IMR-90 (cell line): ENCODE measurements around the gene KCNH5. TPM values are rescaled to one million over a fixed set of nuclear protein-coding genes. Genes with fewer than 3 reads are reported as not detected.

Experiments
- ATAC-seq: fragments of 200-7000 bp; cut with Tn5 transposase; 2 replicates; pipeline ENCODE4 v1.9.1; 2020; ENCODE audit warnings: low read depth, mild to moderate bottlenecking, moderate library complexity
- BruUV-seq: library from RNA; stranded (reverse); fragments of 400-500 nt; replicated peaks from 2 replicates; lab custom pipeline; 2021; lab: Mats Ljungman, UMichigan
- CTCF ChIA-PET: fragments of 300-600 bp; formaldehyde crosslinking; extraction: SDS; loops from one replicate; lab custom pipeline; 2021; ENCODE audit warnings: antibody characterized with exemption; lab: Yijun Ruan, JAX
- POLR2A ChIA-PET: fragments of 300-600 bp; sonication (Branson Sonifier 250); formaldehyde crosslinking; loops from one replicate; lab custom pipeline; 2022; ENCODE audit warnings: antibody characterized with exemption; ENCODE audit not compliant: unreplicated experiment; lab: Charles Lee
- DNase-seq: peaks from one replicate; pipeline ENCODE4 v3.0.0; 2013
- H2AFZ ChIP-seq: replicated peaks from 2 replicates; pipeline ENCODE3; 2013; ENCODE audit warnings: low read length, mild to moderate bottlenecking; ENCODE audit not compliant: poor library complexity
- H2AK5ac ChIP-seq: 2 replicates; pipeline ENCODE4 v1.6.1; 2013; ENCODE audit warnings: low read depth, low read length, inconsistent platforms
- H2AK9ac ChIP-seq: replicated peaks from 2 replicates; pipeline ENCODE3; 2013; ENCODE audit warnings: mild to moderate bottlenecking, low read depth, low read length, moderate library complexity; ENCODE audit not compliant: poor library complexity
- H2BK120ac ChIP-seq: 2 replicates; pipeline ENCODE4 v1.6.1; 2013; ENCODE audit warnings: low read depth, low read length, inconsistent platforms
- H2BK15ac ChIP-seq: 3 replicates; pipeline ENCODE4 v1.6.1; 2013; ENCODE audit warnings: low read depth, low read length, inconsistent platforms
- H2BK20ac ChIP-seq: 2 replicates; pipeline ENCODE4 v1.6.1; 2013; ENCODE audit warnings: low read depth, mild to moderate bottlenecking, inconsistent platforms, low read length, moderate library complexity
- H2BK5ac ChIP-seq: 2 replicates; pipeline ENCODE4 v1.6.1; 2013; ENCODE audit warnings: mild to moderate bottlenecking, low read depth, low read length, inconsistent platforms; ENCODE audit not compliant: poor library complexity, severe bottlenecking
- H3K14ac ChIP-seq: replicated peaks from 2 replicates; pipeline ENCODE4 v1.6.1; 2013; ENCODE audit warnings: low read depth, low read length, inconsistent platforms
- H3K18ac ChIP-seq: 2 replicates; pipeline ENCODE4 v1.6.1; 2013; ENCODE audit warnings: low read depth, low read length, control low read depth
- H3K23ac ChIP-seq: 2 replicates; pipeline ENCODE4 v1.6.1; 2013; ENCODE audit warnings: low read depth, low read length, inconsistent platforms
- H3K27ac ChIP-seq: 2 replicates; pipeline ENCODE4 v1.5.1; 2013; ENCODE audit warnings: mild to moderate bottlenecking, control low read depth, low read length; ENCODE audit not compliant: insufficient read depth
- H3K27me3 ChIP-seq: 2 replicates; pipeline ENCODE4 v1.6.1; 2013; ENCODE audit warnings: low read length; ENCODE audit not compliant: control insufficient read depth, insufficient read depth
- H3K36me3 ChIP-seq: 2 replicates; pipeline ENCODE4 v1.6.1; 2013; ENCODE audit warnings: low read length, mixed read lengths; ENCODE audit not compliant: control insufficient read depth, insufficient read depth
- H3K4ac ChIP-seq: 2 replicates; pipeline ENCODE4 v1.6.1; 2013; ENCODE audit warnings: low read depth, low read length, inconsistent platforms
- H3K4me1 ChIP-seq: 2 replicates; pipeline ENCODE4 v1.6.1; 2013; ENCODE audit warnings: low read length, mixed read lengths; ENCODE audit not compliant: control insufficient read depth, insufficient read depth
- H3K4me2 ChIP-seq: 2 replicates; pipeline ENCODE4 v1.6.1; 2013; ENCODE audit warnings: low read depth, mild to moderate bottlenecking, control low read depth, low read length, moderate library complexity
- H3K4me3 ChIP-seq: 2 replicates; pipeline ENCODE4 v1.5.1; 2013; ENCODE audit warnings: low read depth, mild to moderate bottlenecking, control low read depth, low read length, moderate library complexity; ENCODE audit not compliant: insufficient read depth
- H3K56ac ChIP-seq: 2 replicates; pipeline ENCODE4 v1.6.1; 2013; ENCODE audit warnings: low read length, inconsistent platforms; ENCODE audit not compliant: insufficient read depth; ENCODE audit errors: extremely low read depth
- H3K79me1 ChIP-seq, 2 experiments: 2 replicates each; pipeline ENCODE4 v1.6.1; 2013; ENCODE audit warnings: low read length in 2 of 2, inconsistent platforms in 1 of 2, low read depth in 1 of 2
- H3K9ac ChIP-seq: 2 replicates; pipeline ENCODE4 v1.6.1; 2013; ENCODE audit warnings: low read depth, low read length, control low read depth
- H3K9me1 ChIP-seq: 2 replicates; pipeline ENCODE4 v1.6.1; 2013; ENCODE audit warnings: low read length, inconsistent platforms; ENCODE audit not compliant: insufficient read depth
- H3K9me3 ChIP-seq: 2 replicates; pipeline ENCODE4 v1.6.1; 2013; ENCODE audit warnings: low read length; ENCODE audit not compliant: control insufficient read depth, insufficient read depth
- H4K20me1 ChIP-seq: 2 replicates; pipeline ENCODE4 v1.6.1; 2013; ENCODE audit warnings: low read length, inconsistent platforms; ENCODE audit not compliant: insufficient read depth
- H4K5ac ChIP-seq: 2 replicates; pipeline ENCODE4 v1.6.1; 2013; ENCODE audit warnings: mild to moderate bottlenecking, low read depth, low read length, control low read depth
- H4K8ac ChIP-seq, 2 experiments: 2 replicates each; pipeline ENCODE4 v1.6.1; 2013; ENCODE audit warnings: low read depth in 2 of 2, low read length in 2 of 2, control low read depth in 1 of 2, inconsistent platforms in 1 of 2
- H4K91ac ChIP-seq: 2 replicates; pipeline ENCODE4 v1.6.1; 2013; ENCODE audit warnings: low read depth, low read length, inconsistent platforms; ENCODE audit not compliant: insufficient read depth
- BHLHE40 ChIP-seq: fragments of 150-350 bp; IDR thresholded peaks from 2 replicates; pipeline ENCODE4 v1.6.1; 2016; ENCODE audit warnings: mild to moderate bottlenecking, low read depth, low read length
- CEBPB ChIP-seq: IDR thresholded peaks from 2 replicates; pipeline ENCODE4 v1.6.1; 2012; ENCODE audit warnings: low read depth, low read length, improper control_type of control experiment
- CHD1 ChIP-seq: IDR thresholded peaks from 2 replicates; pipeline ENCODE4 v1.6.1; 2012; ENCODE audit warnings: low read depth, low read length, improper control_type of control experiment
- CTCF ChIP-seq: conservative IDR thresholded peaks from 2 replicates; pipeline ENCODE4 v1.5.1; 2012; ENCODE audit warnings: mild to moderate bottlenecking, low read depth, low read length, improper control_type of control experiment
- ELK1 ChIP-seq: fragments of 150-350 bp; IDR thresholded peaks from 2 replicates; pipeline ENCODE4 v1.6.1; 2016; ENCODE audit warnings: low read depth, mild to moderate bottlenecking, low read length, moderate library complexity, borderline replicate concordance
- FOS ChIP-seq: fragments of 150-350 bp; IDR thresholded peaks from 2 replicates; pipeline ENCODE4 v1.6.1; 2016; ENCODE audit warnings: low read depth, low read length
- MAFK ChIP-seq: IDR thresholded peaks from 2 replicates; pipeline ENCODE4 v1.6.1; 2012; ENCODE audit warnings: low read depth, low read length, improper control_type of control experiment
- MAZ ChIP-seq: IDR thresholded peaks from 2 replicates; pipeline ENCODE4 v1.6.1; 2012; ENCODE audit warnings: low read depth, mild to moderate bottlenecking, low read length, improper control_type of control experiment, moderate library complexity, borderline replicate concordance
- NFE2L2 ChIP-seq: fragments of 150-350 bp; IDR thresholded peaks from 2 replicates; pipeline ENCODE4 v1.6.1; 2016; ENCODE audit warnings: low read depth, mild to moderate bottlenecking, low read length
- POLR2A ChIP-seq: IDR thresholded peaks from 2 replicates; pipeline ENCODE4 v1.6.1; 2012; ENCODE audit warnings: mild to moderate bottlenecking, low read depth, low read length
- RAD21 ChIP-seq: IDR thresholded peaks from 2 replicates; pipeline ENCODE4 v1.6.1; 2012; ENCODE audit warnings: low read length, improper control_type of control experiment
- RCOR1 ChIP-seq: IDR thresholded peaks from 2 replicates; pipeline ENCODE4 v1.6.1; 2012; ENCODE audit warnings: mild to moderate bottlenecking, low read length, improper control_type of control experiment; ENCODE audit not compliant: insufficient replicate concordance
- RFX5 ChIP-seq: IDR thresholded peaks from 2 replicates; pipeline ENCODE4 v1.8.0; 2012; ENCODE audit warnings: low read depth, mild to moderate bottlenecking, low read length, moderate library complexity
- SMC3 ChIP-seq: fragments of 150-350 bp; IDR thresholded peaks from 2 replicates; pipeline ENCODE4 v1.6.1; 2016; ENCODE audit warnings: low read depth, mild to moderate bottlenecking, antibody characterized with exemption, low read length, moderate library complexity
- WGBS, 2 experiments: methylation state at CpG; one replicate each; pipeline versions ENCODE4 v1.1.5 to v1.1.7; 2013; ENCODE audit warnings: missing lambda C conversion rate in 2 of 2; ENCODE audit not compliant: insufficient read length in 1 of 2; ENCODE audit errors: extremely low coverage in 2 of 2; 5-methylcytosine and 5-hydroxymethylcytosine counted together
- dilution Hi-C: fragments of 300-500 bp; cut with HindIII; formaldehyde crosslinking; loops from one replicate; pipeline ENCODE4 v1.14.3; 2018; ENCODE audit warnings: low sequenced_read_pairs; ENCODE audit not compliant: unreplicated experiment
- in situ Hi-C: fragments of 300-500 bp; cut with MboI; formaldehyde crosslinking; loops from 3 replicates; pipeline ENCODE4 v1.14.3; 2019; ENCODE audit warnings: low sequenced_read_pairs, inconsistent platforms, mixed read lengths
- intact Hi-C: fragments of 100-400 bp; cut with micrococcal nuclease; formaldehyde crosslinking; loops from 2 replicates; pipeline ENCODE4 v1.10.0; 2022
- polyA plus RNA-seq, 3 experiments: library from polyadenylated mRNA; depleted of rRNA; stranded (reverse); fragments of >200 nt; gene quantifications; 2 replicates each; pipeline ENCODE4 v1.2.3, GENCODE V29; 2012; ENCODE audit warnings: low replicate concordance in 1 of 3
- total RNA-seq: library from RNA; depleted of rRNA; stranded (reverse); fragments of >200 nt; gene quantifications from 2 replicates; pipeline ENCODE4 v1.2.3, GENCODE V29; 2012

KCNH5 gene
- total and polyA plus RNA-seq, 2 of the 4 experiments (the other 2 are of a cell fraction): under 0.01 to 0.03 TPM

GRCh38 chr14:63027719-63028118 lies 17.5 kb downstream of the KCNH5 start:
- no peaks in the 10 kb centered on the region for H4K20me1 ChIP-seq
- no peak overlapping the region for H3K23ac ChIP-seq
- no peak overlapping the region for H2BK15ac ChIP-seq
- no peak overlapping the region for H2BK5ac ChIP-seq
- no peak for TF ChIP-seq NFE2L2
- no peak for TF ChIP-seq BHLHE40
- no peak for TF ChIP-seq MAZ
- TF ChIP-seq CTCF: no peak
- no peak for TF ChIP-seq RAD21
- no peak for TF ChIP-seq POLR2A
- TF ChIP-seq CEBPB: no peak
- no peak for TF ChIP-seq FOS
- no peak for TF ChIP-seq ELK1
- TF ChIP-seq RCOR1: no peak
- no peak for TF ChIP-seq SMC3
- TF ChIP-seq MAFK: no peak
- TF ChIP-seq RFX5: no peak
- no peak for TF ChIP-seq CHD1
- no peak overlapping the region for H3K4ac ChIP-seq
- no peak overlapping the region for H2AK5ac ChIP-seq
- no peak overlapping the region for H2AFZ ChIP-seq
- no peak overlapping the region for H4K91ac ChIP-seq
- WGBS, 2 experiments: no CpG with 5 or more reads among the region's 1 CpG
- no TSS peak for BruUV-seq
- DNase-seq: peak; percentile 21
- POLR2A ChIA-PET: no interaction called here
- CTCF ChIA-PET: no interaction called here
- in situ Hi-C loops: no loop called here
- H3K4me3 ChIP-seq: no peak overlapping the region
- H3K56ac ChIP-seq: no peak overlapping the region
- H3K4me2 ChIP-seq: no peak overlapping the region
- H3K27me3 ChIP-seq: no peaks in the 10 kb centered on the region; the same call in 1 of the 2 replicates
- H3K14ac ChIP-seq: no peak overlapping the region
- dilution Hi-C loops: no loop called here
- no peak overlapping the region for H2AK9ac ChIP-seq
- H3K9me1 ChIP-seq: no peaks in the 10 kb centered on the region
- no peak overlapping the region for H2BK20ac ChIP-seq
- no peaks in the 10 kb centered on the region for H3K9me3 ChIP-seq
- H3K9ac ChIP-seq: no peak overlapping the region
- H3K4me1 ChIP-seq: no peaks in the 10 kb centered on the region
- H3K18ac ChIP-seq: no peak overlapping the region
- no peaks in the 10 kb centered on the region for H3K79me1 ChIP-seq
- H2BK120ac ChIP-seq: no peak overlapping the region
- H4K5ac ChIP-seq: no peak overlapping the region
- no peak overlapping the region for H3K27ac ChIP-seq
- H3K36me3 ChIP-seq: no peaks in the 10 kb centered on the region
- intact Hi-C loops: no loop called here
- no peak overlapping the region for H4K8ac ChIP-seq
- peak; percentile 37 for ATAC-seq
